ENCODE data around the gene MRTFA.

DNA sequence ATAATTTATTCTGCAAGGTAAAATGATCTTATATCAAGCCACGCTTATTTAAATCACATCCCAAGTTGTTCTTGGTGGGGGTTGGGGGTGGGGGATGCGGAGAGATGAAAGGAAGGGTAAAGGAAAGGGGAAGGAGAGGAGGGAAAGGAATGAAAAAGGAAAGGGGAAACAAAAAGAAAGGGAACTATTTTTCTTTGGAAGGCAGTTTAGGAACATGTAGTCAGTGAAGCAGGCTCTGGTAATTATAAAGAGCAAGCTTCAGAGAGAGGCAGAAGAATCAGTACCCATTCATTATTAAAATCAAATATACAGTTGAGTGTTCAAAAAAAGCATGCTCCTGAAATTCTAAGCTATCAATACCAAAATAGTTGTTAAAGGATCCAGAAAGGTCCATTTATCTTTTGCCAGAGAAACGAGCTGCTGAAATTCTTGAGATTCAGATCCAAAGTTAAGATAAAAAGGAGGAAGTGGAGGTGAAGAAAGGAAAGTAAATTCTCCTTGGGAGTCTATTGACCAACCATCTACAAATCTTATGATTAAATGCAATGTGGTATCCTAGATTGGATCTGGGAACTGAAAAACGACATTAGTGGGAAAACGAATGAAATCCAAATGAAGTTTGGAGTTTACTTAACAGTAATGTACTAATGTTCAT lies 158.7 kb downstream of the MRTFA start:
- TF ChIP-seq EP300 (IDR thresholded peaks at IDR 0.05; ENCODE audit: borderline replicate concordance in 1 of 2, low read depth in 1 of 2, low read length in 1 of 2) (no peak), MXI1 (IDR thresholded peaks at IDR 0.05; ENCODE audit: low read depth, low read length) (no peak), MAX (IDR thresholded peaks at IDR 0.05; ENCODE audit: low read depth) (no peak)
- TF ChIP-seq, protein P1, sequence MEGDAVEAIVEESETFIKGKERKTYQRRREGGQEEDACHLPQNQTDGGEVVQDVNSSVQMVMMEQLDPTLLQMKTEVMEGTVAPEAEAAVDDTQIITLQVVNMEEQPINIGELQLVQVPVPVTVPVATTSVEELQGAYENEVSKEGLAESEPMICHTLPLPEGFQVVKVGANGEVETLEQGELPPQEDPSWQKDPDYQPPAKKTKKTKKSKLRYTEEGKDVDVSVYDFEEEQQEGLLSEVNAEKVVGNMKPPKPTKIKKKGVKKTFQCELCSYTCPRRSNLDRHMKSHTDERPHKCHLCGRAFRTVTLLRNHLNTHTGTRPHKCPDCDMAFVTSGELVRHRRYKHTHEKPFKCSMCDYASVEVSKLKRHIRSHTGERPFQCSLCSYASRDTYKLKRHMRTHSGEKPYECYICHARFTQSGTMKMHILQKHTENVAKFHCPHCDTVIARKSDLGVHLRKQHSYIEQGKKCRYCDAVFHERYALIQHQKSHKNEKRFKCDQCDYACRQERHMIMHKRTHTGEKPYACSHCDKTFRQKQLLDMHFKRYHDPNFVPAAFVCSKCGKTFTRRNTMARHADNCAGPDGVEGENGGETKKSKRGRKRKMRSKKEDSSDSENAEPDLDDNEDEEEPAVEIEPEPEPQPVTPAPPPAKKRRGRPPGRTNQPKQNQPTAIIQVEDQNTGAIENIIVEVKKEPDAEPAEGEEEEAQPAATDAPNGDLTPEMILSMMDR (IDR thresholded peaks at IDR 0.05) = no peak
- TF ChIP-seq, protein P2, sequence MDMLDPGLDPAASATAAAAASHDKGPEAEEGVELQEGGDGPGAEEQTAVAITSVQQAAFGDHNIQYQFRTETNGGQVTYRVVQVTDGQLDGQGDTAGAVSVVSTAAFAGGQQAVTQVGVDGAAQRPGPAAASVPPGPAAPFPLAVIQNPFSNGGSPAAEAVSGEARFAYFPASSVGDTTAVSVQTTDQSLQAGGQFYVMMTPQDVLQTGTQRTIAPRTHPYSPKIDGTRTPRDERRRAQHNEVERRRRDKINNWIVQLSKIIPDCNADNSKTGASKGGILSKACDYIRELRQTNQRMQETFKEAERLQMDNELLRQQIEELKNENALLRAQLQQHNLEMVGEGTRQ (IDR thresholded peaks at IDR 0.05; ENCODE audit: borderline replicate concordance, low read depth, low read length) = no peak

Data from SK-N-SH (cell line).